HepG2 (cell line): ENCODE results near the gene NEDD4L. TPM values are rescaled to one million over a fixed set of nuclear protein-coding genes. Genes with fewer than 3 reads are reported as not detected.
A peak's percentile ranks its signal among the peaks of the same experiment; 100 is the strongest.

ENCODE experiments used
- ATAC-seq: fragments of 200-7000 bp; cut with Tn5 transposase; 3 replicates; pipeline ENCODE4 v1.9.1; 2020; ENCODE audit warnings: mild to moderate bottlenecking, moderate library complexity
- BruUV-seq: library from RNA; stranded (reverse); fragments of 400-500 nt; replicated peaks from 2 replicates; lab custom pipeline; 2021; lab: Mats Ljungman, UMichigan
- CTCF ChIA-PET: fragments of 300-600 bp; formaldehyde crosslinking; extraction: SDS; loops from one replicate; lab custom pipeline; 2021; ENCODE audit warnings: low total read pairs, inconsistent platforms, low intra/inter-chr PET ratio; lab: Yijun Ruan, JAX
- POLR2A ChIA-PET: fragments of 350-600 bp; sonication (Branson Sonifier 250); formaldehyde crosslinking; loops from one replicate; lab custom pipeline; 2020; ENCODE audit warnings: antibody characterized with exemption, inconsistent platforms; lab: Yijun Ruan, JAX
- DNase-seq: peaks from one replicate; pipeline ENCODE4 v3.0.0-alpha.2; 2015; ENCODE audit warnings: low spot score
- FAIRE-seq: peaks from 3 replicates; lab custom pipeline; 2011; peaks lifted over from hg19 to GRCh38; lab: Jason Lieb, UNC
- H2AFZ ChIP-seq: one replicate; pipeline ENCODE4 v1.6.1; 2011; ENCODE audit warnings: low read length, inconsistent platforms
- H3K27ac ChIP-seq: fragments of 300-600 bp; 3 replicates; pipeline ENCODE4 v1.8.0; 2011; ENCODE audit warnings: mixed run types, mild to moderate bottlenecking, mixed read lengths, low read length, inconsistent platforms; ENCODE audit not compliant: insufficient read depth; ENCODE audit errors: extremely low read length
- H3K27me3 ChIP-seq, 2 experiments: fragments of 200-600 bp in 1 of 2; 2 replicates in 1 of 2; 3 replicates in 1 of 2; pipeline versions ENCODE4 v1.6.0 to v1.8.0; 2011; ENCODE audit warnings: low read length in 2 of 2, mild to moderate bottlenecking in 2 of 2, moderate library complexity in 2 of 2, inconsistent platforms in 1 of 2; ENCODE audit not compliant: insufficient read depth in 2 of 2, control insufficient read depth in 1 of 2
- H3K36me3 ChIP-seq, 2 experiments: fragments of 200-600 bp in 1 of 2; replicated peaks in 1 of 2; 2 replicates in 1 of 2; 3 replicates in 1 of 2; pipeline versions ENCODE4 v1.5.1 to v1.8.0; 2011; ENCODE audit warnings: low read length in 2 of 2, inconsistent platforms in 1 of 2; ENCODE audit not compliant: insufficient read depth in 2 of 2, control insufficient read depth in 1 of 2
- H3K4me1 ChIP-seq: 2 replicates; pipeline ENCODE4 v1.5.1; 2012; ENCODE audit warnings: low read length, inconsistent platforms; ENCODE audit not compliant: insufficient read depth
- H3K4me2 ChIP-seq: 2 replicates; pipeline ENCODE4 v1.6.0; 2011; ENCODE audit warnings: low read depth, low read length, inconsistent platforms
- H3K4me3 ChIP-seq, 3 experiments: fragments of 200-600 bp in 1 of 3; sonication (generic), shearing (Covaris generic) in 1 of 3; replicated peaks in 1 of 3; 2 replicates each; pipeline ENCODE4 v1.5.1; 2011 to 2016; ENCODE audit warnings: low read length in 3 of 3, inconsistent platforms in 2 of 3, low read depth in 2 of 3, mild to moderate bottlenecking in 2 of 3, control low read depth in 1 of 3, mixed read lengths in 1 of 3; ENCODE audit not compliant: insufficient read depth in 1 of 3
- H3K79me2 ChIP-seq: one replicate; pipeline ENCODE4 v1.6.1; 2011; ENCODE audit warnings: low read length, inconsistent platforms; ENCODE audit not compliant: insufficient read depth
- H3K9ac ChIP-seq: 2 replicates; pipeline ENCODE4 v1.6.0; 2011; ENCODE audit warnings: mild to moderate bottlenecking, low read depth, low read length, inconsistent platforms; ENCODE audit not compliant: insufficient read depth
- H3K9me3 ChIP-seq: 2 replicates; pipeline ENCODE4 v1.5.1; 2012; ENCODE audit warnings: mild to moderate bottlenecking, low read length
- H4K20me1 ChIP-seq: 2 replicates; pipeline ENCODE4 v1.6.0; 2011; ENCODE audit warnings: inconsistent platforms, mild to moderate bottlenecking, low read length, moderate library complexity; ENCODE audit not compliant: insufficient read depth
- FOSL2 ChIP-seq: sonication (generic); formaldehyde crosslinking; IDR thresholded peaks from 2 replicates; pipeline ENCODE4 v1.4.0; 2020; ENCODE audit warnings: missing genetic modification reagents
- MAFK ChIP-seq, 2 experiments: IDR thresholded peaks in 1 of 2; conservative IDR thresholded peaks in 1 of 2; 2 replicates each; pipeline ENCODE4 v1.6.1; 2011; ENCODE audit warnings: improper control_type of control experiment in 2 of 2, low read length in 2 of 2
- POGZ ChIP-seq: sonication (generic); formaldehyde crosslinking; IDR thresholded peaks from 2 replicates; pipeline ENCODE4 v1.4.0; 2020; ENCODE audit warnings: mild to moderate bottlenecking, missing genetic modification reagents
- POLR2AphosphoS5 ChIP-seq: IDR thresholded peaks from 2 replicates; pipeline ENCODE4 v1.6.1; 2012; ENCODE audit warnings: low read depth, low read length
- TARDBP ChIP-seq: sonication (generic); formaldehyde crosslinking; IDR thresholded peaks from 2 replicates; pipeline ENCODE4 v1.8.0; 2022; ENCODE audit warnings: mild to moderate bottlenecking, missing genetic modification reagents
- TEAD3 ChIP-seq: optimal IDR thresholded peaks from 2 replicates; pipeline ENCODE3; 2016; ENCODE audit warnings: borderline replicate concordance
- ZBTB42 ChIP-seq: sonication (generic); formaldehyde crosslinking; IDR thresholded peaks from 2 replicates; pipeline ENCODE4 v1.5.0; 2020; ENCODE audit warnings: mild to moderate bottlenecking, missing genetic modification reagents
- ZNF234 ChIP-seq: sonication (generic); formaldehyde crosslinking; conservative IDR thresholded peaks from 2 replicates; pipeline ENCODE4 v1.5.1; 2020; ENCODE audit warnings: mild to moderate bottlenecking, missing genetic modification reagents
- ZNF430 ChIP-seq: sonication (generic); formaldehyde crosslinking; IDR thresholded peaks from 2 replicates; pipeline ENCODE4 v1.9.0; 2021; ENCODE audit warnings: mild to moderate bottlenecking, missing genetic modification reagents
- ZNF572 ChIP-seq: sonication (generic); formaldehyde crosslinking; IDR thresholded peaks from 2 replicates; pipeline ENCODE4 v1.5.1; 2020; ENCODE audit warnings: mild to moderate bottlenecking, missing genetic modification reagents
- WGBS: methylation state at CpG from one replicate; pipeline ENCODE4 v1.1.6; 2017; ENCODE audit warnings: low lambda C conversion rate; 5-methylcytosine and 5-hydroxymethylcytosine counted together
- in situ Hi-C: cut with HindIII; loops from 2 replicates; pipeline ENCODE4 v1.10.0; 2017; ENCODE audit warnings: low pct_unique_long_range_greater_than_20kb; ENCODE audit not compliant: extremely low pct_ligation_motif_present
- intact Hi-C: fragments of 100-400 bp; cut with micrococcal nuclease; formaldehyde crosslinking; loops from one replicate; pipeline ENCODE4 v1.10.0; 2022; ENCODE audit not compliant: unreplicated experiment
- polyA plus RNA-seq, 8 experiments: library from polyadenylated mRNA; depleted of rRNA in 3 of 8; stranded (reverse) in 7 of 8; unstranded in 1 of 8; fragments of >200 nt; fragmentation: Illumina TruSeq in 4 of 8; extraction: Trizol in 4 of 8; gene quantifications; 2 replicates each; pipeline versions ENCODE4 v1.2.1 to v1.2.3, GENCODE V29; 2011 to 2016; ENCODE audit warnings: low read depth in 4 of 8, missing spikeins in 1 of 8, mixed read lengths in 1 of 8; ENCODE audit not compliant: insufficient read depth in 1 of 8
- total RNA-seq, 5 experiments: library from RNA; depleted of rRNA; stranded (reverse); fragments of >200 nt; fragmentation: Illumina TruSeq; extraction: Trizol; gene quantifications; 2 replicates each; pipeline ENCODE4 v1.2.3, GENCODE V29; 2016; ENCODE audit warnings: low read depth in 1 of 5
- TF ChIP-seq, protein P1 (sequence below): sonication (generic); formaldehyde crosslinking; IDR thresholded peaks from 2 replicates; pipeline ENCODE4 v1.4.0; 2020; ENCODE audit warnings: missing genetic modification reagents, borderline replicate concordance
- TF ChIP-seq, protein P2 (sequence below): sonication (generic); formaldehyde crosslinking; IDR thresholded peaks from 2 replicates; pipeline ENCODE4 v1.4.0; 2020; ENCODE audit warnings: missing genetic modification reagents

The NEDD4L gene
- total and polyA plus RNA-seq, 2 of the 13 experiments (the other 11 are each of a cell fraction or from before 2014, with no cell fraction given) = 168 to 390 TPM

DNA sequence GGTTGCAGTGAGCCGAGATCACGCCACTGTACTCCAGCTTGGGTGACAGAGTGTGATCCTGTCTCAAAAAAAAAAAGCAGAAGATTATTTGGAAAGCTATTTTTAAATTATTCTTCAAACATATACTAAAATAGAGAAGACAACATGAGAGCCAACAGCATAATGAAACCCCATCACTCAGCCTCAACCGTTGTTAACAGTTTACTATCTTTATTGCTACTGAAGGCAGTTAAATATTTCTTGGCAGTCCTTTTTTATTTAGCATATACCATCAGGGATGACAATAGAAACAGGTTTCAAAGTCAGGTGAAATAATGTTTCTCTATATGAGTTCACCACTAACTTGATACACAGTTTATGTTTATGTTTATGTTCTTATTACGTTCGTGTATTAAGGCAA is 157.2 kb downstream of the NEDD4L start (continued):
- TF ChIP-seq ZNF572 (CRISPR knock-in tag) = no peak
- TF ChIP-seq ZBTB42 (CRISPR knock-in tag) = no peak
- no peak for TF ChIP-seq ZNF234 (CRISPR knock-in tag)
- TF ChIP-seq POGZ (CRISPR knock-in tag) = no peak

DNA sequence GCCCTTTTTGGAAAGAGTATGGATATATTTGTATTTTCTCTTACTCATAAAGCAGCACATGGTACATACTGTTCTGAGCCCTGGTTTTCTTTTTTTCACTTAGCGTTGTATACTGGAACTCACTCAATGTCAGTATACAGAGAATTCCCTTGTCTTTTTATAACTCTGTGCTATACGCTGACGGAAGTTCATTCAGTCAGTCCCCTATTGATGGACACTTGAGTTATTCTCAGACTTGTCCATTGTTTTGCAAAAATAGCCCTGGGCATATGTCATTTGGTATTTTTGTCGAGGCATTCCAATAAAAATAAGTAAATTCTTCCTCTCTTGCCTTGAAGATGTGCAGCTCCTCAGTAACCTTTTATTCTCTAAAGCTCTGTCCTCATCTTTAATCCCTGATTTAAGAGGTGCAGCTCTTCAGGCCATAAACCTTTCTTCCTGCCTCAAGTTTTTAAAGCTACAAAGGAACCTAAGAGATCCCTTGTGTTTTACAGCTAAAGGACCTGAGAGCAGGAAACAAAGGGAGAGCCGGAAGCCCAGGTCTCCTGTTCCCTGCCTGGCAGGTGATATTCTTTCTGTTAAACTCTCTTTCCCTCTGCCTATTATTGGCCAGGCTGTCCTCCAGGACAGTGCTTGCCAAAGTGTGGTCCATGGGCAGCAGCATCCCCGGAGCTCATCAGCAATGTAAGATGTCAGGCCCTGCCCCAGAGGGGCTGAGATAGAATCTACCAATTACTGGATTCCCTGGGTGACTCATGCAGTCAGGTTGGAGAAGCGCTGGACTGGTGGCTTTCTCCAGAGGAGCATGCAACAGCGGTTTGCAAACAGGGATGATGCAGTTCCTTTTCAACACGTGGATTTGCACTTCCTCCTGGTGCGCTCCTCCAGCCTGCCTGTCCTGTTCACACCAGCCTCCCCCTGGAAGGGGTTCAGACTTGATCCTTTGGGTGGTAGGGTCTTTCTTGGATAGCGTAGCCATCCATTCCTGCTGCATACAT is 158.0 kb downstream of the NEDD4L start:
- peaks cover 7% of the 10 kb centered on the region; the same call in 1 of the 2 replicates for H3K4me1 ChIP-seq
- H3K9me3 ChIP-seq = no peaks in the 10 kb centered on the region
- in situ Hi-C loops = no loop called here
- no peak overlapping the region for H3K9ac ChIP-seq
- no peak overlapping the region for H2AFZ ChIP-seq
- no peaks in the 10 kb centered on the region for H3K36me3 ChIP-seq
- H3K27ac ChIP-seq = no peak overlapping the region
- intact Hi-C loops = no loop called here
- FAIRE-seq (no peak), DNase-seq (no peak), ATAC-seq (no peak)
- H3K4me2 ChIP-seq = no peak overlapping the region
- peaks cover under 1% of the 10 kb centered on the region for H3K79me2 ChIP-seq
- no peaks in the 10 kb centered on the region for H3K27me3 ChIP-seq
- POLR2A ChIA-PET = interaction anchor here (1.2 kb wide), 1 partner anchor 19 kb away, joined by 3 read pairs; no protein-coding TSS in a partner anchor
- H3K4me3 ChIP-seq = no peak overlapping the region
- CTCF ChIA-PET = no interaction called here
- WGBS = 99% methylated on average over 6 of the region's 11 CpGs
- BruUV-seq = no TSS peak
- H4K20me1 ChIP-seq = no peaks in the 10 kb centered on the region
- TF ChIP-seq TARDBP (CRISPR knock-in tag) (no peak), POLR2AphosphoS5 (no peak), ZNF430 (CRISPR knock-in tag) (no peak), MAFK (conservative IDR thresholded peaks at IDR 0.05 in 1 of 2, IDR thresholded peaks at IDR 0.05 in 1 of 2; ENCODE audit: low read length in 2 of 2) (no peak), FOSL2 (CRISPR knock-in tag) (0 out of 2 replicates have a peak, but pooled peaks have one; percentile 10), TEAD3 (CRISPR knock-in tag) (no peak)
- TF ChIP-seq, protein P1, sequence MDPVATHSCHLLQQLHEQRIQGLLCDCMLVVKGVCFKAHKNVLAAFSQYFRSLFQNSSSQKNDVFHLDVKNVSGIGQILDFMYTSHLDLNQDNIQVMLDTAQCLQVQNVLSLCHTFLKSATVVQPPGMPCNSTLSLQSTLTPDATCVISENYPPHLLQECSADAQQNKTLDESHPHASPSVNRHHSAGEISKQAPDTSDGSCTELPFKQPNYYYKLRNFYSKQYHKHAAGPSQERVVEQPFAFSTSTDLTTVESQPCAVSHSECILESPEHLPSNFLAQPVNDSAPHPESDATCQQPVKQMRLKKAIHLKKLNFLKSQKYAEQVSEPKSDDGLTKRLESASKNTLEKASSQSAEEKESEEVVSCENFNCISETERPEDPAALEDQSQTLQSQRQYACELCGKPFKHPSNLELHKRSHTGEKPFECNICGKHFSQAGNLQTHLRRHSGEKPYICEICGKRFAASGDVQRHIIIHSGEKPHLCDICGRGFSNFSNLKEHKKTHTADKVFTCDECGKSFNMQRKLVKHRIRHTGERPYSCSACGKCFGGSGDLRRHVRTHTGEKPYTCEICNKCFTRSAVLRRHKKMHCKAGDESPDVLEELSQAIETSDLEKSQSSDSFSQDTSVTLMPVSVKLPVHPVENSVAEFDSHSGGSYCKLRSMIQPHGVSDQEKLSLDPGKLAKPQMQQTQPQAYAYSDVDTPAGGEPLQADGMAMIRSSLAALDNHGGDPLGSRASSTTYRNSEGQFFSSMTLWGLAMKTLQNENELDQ (CRISPR knock-in tag) = no peak
- TF ChIP-seq, protein P2, sequence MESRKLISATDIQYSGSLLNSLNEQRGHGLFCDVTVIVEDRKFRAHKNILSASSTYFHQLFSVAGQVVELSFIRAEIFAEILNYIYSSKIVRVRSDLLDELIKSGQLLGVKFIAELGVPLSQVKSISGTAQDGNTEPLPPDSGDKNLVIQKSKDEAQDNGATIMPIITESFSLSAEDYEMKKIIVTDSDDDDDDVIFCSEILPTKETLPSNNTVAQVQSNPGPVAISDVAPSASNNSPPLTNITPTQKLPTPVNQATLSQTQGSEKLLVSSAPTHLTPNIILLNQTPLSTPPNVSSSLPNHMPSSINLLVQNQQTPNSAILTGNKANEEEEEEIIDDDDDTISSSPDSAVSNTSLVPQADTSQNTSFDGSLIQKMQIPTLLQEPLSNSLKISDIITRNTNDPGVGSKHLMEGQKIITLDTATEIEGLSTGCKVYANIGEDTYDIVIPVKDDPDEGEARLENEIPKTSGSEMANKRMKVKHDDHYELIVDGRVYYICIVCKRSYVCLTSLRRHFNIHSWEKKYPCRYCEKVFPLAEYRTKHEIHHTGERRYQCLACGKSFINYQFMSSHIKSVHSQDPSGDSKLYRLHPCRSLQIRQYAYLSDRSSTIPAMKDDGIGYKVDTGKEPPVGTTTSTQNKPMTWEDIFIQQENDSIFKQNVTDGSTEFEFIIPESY = peak; percentile 90
